CD4-positive, alpha-beta T cell treated with Interleukin-17A for 4 hours (primary cell): ENCODE measurements around the gene ADGRD1.
"Not testable (repeated sequence)": the region's sequence is repeated elsewhere in the genome, so short reads cannot be mapped to it uniquely, and the experiment has no call there.

Experiments used
- DNase-seq: peaks from one replicate; pipeline ENCODE4 v3.0.0-alpha.2; 2020; ENCODE audit warnings: mixed read lengths

ADGRD1 gene

DNA sequence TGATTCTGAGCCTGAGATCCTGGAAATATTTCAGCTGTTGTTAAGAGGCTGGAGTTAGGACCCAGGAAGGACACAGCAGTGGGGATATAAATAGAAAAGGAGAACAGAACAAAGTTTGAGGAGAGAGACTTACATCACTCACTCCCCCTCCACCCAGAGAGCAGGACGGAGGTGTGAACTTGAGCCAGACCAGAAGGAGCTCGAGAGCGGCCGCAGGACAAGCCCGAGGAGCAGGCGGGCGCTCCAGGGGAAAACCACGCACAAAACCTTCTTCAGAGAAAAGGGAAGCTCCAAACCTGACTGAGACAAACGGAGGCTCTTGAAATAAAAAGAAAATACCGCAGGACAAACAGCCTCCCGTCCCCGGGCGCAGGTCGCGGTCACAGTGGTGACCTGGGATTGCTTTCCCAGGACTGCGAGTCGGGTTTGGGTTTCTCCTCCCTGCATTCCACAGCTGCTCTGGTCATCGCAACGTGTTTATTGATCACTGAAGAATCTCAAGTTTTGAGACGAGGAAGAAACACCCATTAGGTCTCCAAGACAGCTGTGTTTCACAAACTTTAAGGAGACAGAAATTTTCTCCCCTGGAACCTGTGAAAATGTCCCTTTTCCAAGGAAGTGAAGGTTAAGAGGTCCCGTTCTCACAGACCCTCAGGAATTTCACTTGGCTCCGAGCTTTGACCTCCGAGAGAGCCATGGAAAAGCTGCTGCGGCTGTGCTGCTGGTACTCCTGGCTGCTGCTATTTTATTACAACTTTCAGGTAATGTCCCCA is at the start of gene ADGRD1:
Gene ADGRD1 (plus strand): TSS at position 137 of the 773 bp plus-strand sequence. CDS start 559 bp downstream, at position 696.
- no peak for DNase-seq

DNA sequence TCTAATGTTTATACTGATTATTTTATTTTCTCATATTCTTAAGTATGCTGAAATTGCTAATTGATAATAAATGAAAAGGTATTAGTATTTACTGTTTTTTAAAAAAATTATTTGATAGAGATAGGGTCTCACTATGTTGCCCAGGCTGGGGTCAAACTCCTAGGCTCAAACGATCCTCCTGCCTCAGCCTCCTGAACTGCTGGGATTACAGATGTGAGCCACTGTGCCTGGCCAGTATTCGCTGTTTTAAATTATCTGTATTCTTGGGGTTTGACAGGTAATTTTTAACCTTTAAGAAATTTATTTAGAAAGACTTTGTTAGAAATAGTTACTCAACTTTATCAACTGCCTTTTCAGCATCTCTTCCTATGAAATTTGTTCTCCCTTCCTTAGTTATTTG is 49.6 kb upstream of the ADGRD1 start:
- DNase-seq, result no peak

DNA sequence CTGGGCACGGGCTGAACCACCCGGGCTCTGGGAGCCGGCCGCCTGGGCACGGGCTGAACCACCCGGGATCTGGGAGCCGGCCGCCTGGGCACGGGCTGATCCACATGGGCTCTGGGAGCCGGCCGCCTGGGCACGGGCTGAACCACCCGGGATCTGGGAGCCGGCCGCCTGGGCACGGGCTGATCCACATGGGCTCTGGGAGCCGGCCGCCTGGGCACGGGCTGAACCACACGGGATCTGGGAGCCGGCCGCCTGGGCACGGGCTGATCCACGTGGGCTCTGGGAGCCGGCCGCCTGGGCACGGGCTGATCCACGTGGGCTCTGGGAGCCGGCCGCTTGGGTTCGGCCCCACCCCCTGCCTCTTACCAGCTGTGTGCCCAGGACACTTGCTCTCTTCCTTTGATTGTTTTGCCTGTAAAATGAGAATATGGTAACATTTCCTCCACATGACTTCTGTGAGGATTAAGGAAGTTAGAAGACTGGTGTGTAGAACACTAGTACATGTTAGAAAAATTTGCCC is 48.7 kb upstream of the ADGRD1 start:
- DNase-seq, result not testable (repeated sequence)

DNA sequence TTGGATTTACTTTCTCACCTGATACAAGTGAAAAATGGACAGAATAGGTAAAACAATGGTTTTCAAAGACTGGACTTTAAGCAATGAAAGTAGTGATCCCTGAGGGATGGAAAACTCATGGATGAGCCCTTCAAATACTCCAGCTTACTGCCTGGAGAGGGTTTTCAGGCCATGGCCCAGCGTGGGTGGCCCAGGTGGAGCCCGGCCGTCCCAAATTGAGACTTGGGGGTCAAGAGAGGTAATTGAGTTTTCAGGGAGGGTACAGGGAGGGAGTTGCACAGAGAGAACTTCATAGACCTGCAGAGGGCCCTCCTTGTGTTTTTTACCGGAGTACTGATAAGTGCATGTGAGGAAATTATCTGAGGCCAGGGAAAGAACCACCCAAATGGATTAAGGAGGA is 44.6 kb upstream of the ADGRD1 start:
- DNase-seq, result no peak

DNA sequence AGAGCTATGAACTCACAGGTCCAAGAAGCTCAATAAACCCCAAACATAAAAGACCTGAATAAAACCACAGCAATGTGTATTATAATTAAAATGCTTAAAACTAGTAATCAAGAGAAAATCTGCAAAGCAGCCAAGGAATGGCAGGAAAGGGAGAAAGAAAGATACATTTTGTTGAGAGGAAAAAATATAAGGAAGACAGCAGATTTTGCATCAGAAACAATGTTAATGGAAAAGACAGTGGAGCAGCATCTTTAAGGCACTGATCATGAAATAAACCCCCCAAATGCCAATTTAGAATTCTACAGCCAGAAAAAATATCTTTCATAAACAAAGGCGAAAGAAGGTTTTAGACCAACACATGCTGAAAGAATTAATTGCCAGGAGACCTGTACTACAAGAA is 42.5 kb upstream of the ADGRD1 start:
- DNase-seq, result no peak

DNA sequence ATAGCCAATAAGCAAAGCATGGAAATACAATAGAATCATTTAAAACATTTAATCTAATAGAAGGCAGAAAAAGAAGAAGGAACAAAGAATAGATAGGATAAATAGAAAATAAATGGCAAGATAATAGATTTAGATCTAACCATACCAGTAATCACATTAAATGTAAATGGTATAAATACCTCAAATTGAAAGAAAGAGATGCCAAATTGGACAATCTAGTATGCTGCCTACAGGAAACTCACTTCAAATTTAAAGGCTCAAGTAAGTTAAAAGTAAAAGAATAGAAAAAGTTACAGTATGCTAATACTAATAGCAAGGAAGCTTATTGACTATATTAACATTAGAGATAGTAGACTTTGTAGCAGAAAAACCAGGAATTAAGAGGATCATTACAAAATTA is 41.8 kb upstream of the ADGRD1 start:
- DNase-seq, result no peak

DNA sequence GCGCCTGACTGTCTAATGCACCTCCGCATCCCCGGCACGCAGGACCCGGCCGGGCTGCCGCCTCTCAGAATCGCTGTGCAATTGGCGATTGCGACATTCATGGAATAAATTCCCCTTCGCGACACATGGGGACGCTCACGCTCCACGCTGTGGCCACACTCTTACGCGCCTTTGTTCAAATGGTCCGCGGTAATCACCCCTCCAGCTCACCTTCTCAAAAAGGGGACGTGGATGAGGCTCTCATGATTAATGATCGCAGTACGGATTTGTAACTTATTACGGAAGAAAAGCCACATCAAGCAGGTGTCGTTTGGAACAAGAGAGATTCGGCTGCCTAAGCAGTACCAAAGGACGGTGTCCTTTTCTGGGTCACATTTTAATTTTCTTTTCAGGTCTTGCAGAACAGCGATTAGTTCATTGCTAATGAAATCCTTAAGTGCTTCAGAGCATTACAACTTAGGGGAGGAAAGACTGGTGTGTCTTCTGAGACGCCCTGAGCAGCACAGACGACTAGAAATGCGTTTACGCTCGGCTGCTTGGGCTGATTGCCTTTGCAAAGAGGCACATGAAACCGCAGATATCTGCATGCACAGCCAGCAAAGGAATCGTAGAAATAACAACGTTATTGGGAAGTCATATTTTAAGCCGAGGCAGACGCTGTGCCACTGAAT is 37.3 kb upstream of the ADGRD1 start:
- DNase-seq, result no peak

DNA sequence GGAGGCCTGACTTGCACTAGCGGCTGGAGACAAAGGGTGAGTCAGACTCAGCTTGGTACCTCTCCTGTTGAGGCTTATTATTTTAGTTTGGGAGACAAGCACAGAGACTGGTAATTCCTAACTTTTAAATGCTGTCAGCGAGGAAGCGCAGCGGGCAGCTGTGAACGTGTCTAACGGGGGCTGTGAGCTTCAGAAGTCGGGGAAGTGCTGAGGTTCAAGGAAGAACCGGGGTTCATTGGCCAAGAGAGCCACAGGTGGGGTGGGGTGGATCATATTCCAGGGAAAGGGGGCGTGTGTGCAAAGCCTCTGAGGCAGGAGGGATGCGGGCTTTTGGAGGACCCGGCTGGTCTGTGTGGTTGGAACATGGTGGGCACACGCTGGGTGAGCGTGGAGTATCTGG is 36.1 kb upstream of the ADGRD1 start:
- DNase-seq, result no peak

DNA sequence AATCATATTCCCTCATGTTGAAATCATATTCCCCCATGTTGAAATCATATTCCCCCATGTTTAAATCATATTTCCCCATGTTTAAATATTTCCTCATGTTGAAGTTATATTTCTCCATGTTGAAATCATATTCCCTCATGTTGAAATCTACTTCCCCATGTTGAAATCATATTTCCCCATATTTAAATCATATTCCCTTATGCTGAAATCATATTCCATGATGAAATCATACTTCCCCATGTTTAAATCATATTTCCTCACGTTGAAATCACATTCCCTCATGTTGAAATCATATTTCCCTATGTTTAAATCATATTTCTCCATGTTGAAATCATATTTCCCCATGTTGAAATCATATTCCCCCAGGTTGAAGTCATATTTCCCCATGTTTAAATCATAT is 34.6 kb upstream of the ADGRD1 start:
- no peak for DNase-seq

DNA sequence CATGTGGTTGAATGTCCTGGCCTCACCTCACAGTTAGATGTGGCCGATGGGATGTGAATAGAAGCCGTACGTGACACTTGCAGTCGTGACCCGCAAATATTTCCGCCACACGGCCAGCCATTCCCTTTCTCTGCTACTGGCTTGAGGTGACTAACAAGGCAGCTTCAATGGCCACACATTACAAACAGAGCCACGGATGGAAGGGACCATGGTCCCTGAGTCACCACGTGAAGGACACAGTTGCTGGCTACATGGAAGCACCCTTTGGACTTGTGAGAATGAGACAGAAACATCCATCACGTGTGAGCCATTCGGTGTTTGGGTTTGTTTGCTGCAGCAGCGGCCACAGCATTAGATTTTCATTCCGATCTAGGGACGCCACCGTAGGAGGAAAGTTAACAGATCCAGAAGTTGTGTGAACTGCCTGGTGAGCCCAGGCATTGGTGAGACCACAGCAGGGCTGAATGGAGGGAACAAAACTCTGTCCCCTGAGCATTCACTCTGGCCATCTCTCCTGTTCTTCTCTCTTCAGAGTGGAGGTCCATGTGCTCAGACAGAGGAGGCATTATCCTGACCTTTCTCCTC is 33.5 kb upstream of the ADGRD1 start:
- no peak for DNase-seq

DNA sequence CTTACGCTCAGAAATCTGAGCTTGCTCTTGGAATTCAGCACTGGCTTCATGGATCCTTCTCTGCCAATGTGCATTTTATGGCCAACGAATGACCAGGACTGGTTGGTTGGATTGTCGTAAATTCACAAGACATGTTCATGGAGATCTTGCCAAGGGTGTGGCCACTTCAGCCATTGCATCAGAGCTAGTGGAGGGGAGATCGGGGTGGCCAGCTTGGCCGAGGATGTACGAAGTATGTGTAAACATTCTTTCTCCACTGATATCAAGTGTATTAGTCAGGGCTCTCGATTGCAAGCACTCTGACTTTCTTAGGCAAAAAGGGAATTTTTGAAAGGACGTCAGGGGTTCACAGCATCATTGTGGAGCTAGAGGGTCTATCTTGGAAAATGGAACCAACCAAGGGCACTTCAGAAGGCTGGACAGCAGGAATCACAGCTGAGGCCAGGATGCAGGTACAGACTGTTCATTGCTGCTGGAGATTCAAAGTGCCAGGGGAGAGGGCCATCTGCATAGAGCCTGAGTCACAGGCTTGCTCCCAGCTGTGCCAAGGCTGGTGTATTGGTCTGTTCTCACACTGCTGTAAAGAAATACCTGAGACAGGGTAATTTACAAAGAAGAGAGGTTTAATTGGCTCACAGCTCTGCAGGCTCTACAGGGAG is 32.9 kb upstream of the ADGRD1 start:
- no peak for DNase-seq

DNA sequence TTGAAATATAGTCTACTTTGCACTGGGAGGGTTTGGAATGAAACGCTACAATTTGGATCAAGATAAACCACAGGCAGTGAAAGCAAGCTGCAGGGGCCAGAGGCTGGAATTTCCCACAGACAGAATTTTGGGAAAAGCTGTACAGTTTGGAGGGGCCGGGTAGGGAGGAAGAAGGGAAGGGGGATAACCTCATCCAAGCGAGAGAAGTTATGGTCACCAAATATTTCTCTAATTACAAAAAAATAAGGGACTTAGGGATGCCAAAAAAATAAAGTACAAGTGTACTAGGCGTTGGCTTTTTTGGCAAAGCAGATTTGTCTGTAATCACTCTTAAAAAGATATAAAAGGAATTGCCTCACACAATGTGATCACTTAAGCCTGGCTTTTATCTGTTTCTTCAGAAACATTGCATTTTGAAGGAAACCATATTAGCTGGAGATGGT is 31.2 kb upstream of the ADGRD1 start:
- no peak for DNase-seq

DNA sequence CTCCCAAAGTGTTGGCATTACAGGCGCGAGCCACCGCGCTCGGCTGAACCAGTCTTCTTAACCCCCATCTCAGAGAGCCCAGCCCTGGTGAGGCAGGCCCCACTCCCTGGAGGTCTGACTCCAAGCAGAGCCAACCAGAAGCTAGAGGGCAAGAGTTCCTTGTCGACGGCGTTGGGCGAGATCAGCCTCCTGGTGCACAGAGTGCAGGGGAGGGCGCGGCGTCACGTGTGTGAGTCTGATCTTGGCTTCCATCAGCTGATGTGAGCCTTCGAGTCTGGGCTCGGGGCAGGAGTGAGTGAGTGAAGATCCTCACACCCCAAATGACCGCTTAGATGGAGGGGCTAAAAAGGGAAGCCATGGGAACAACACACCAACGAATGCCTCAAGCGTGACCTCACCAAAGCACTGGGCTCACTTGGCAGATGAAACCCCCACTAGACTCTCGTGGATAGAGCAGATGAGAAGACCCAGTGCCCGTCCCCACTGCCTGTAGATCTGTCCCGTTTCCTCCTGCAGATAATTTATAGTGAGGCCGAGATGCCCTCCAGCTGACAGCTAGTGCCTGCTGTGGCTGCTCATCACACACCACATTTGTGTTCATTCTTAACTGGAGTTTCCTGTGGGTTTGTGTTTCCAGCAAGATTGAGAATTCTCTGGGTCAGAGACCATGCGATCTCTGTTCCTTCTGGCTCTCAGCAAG is 28.6 kb upstream of the ADGRD1 start:
- DNase-seq, result no peak

DNA sequence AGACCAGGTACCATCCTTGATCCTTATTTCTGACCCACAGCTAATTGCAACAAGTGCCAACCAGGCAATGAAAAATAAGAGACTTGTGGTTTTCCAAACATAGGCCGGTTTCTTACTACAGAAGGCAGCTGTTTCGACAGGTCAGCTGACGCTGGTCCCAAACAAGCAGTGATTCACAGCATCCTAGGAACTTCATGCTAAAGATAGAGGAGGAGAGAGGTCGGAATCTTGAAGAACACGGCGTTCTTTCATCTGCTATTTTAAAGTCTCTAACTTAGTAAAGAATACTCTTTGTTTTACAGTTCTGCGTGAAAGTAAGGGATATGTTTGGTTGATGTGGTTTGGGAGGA is 28.1 kb upstream of the ADGRD1 start:
- no peak for DNase-seq

DNA sequence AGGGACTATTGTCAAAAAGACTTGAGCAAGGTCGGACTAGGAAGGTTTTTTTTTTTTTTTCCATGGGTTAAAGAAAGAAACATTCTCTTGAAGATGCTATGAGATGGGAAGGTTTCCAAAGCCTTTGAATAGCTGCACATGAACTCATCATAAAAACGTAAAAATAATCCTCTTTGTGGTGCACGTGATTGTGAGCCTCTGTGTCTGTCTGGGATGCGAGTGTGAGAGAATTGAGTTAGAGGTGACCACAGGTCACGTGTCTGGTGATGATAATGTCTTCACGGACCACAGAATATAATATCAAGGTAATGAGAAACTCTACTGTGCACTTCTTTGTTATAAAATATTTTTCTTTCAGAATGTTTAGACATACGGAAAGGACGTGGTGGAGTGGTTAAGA is 24.3 kb upstream of the ADGRD1 start:
- DNase-seq, result no peak

DNA sequence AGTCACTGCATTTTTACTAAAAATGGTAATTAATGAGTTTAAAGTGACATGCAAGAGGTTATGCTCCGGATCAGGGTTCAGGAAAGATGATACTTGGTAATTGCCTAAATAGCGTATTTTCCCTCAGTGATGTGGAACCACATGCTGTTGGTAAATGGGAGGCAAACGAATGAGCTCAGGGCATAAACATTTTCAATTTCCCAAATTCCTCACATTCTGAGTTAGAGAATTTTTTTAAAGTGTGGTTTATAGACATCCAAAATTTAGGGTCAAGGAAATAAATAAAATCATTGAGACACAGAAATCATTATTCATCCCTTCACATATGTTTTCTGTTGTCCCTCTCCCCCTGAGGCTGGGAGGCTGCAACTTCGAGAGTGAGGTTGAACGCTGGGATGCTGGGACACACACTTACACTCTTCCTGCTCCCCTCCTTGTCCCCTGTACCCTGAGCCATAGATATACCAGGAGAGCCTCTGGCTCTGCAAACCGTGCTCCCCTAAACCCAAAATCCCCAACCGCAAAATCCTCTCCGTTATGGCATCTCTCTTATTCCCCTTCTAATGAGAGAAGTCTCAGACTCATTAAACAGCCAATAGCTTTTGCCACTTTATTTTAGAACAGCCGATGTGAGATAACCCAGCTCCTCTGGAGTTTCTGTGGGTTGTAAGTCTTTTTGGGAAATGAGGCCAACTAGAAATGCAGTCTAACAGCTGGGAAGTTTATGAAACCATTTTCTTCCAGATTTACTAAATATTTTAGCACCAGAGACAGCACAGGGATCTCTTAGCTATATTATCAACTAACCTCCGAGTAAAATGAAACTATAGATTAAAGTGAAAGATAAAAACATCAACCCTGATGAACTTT is 21.4 kb upstream of the ADGRD1 start:
- DNase-seq, result no peak

DNA sequence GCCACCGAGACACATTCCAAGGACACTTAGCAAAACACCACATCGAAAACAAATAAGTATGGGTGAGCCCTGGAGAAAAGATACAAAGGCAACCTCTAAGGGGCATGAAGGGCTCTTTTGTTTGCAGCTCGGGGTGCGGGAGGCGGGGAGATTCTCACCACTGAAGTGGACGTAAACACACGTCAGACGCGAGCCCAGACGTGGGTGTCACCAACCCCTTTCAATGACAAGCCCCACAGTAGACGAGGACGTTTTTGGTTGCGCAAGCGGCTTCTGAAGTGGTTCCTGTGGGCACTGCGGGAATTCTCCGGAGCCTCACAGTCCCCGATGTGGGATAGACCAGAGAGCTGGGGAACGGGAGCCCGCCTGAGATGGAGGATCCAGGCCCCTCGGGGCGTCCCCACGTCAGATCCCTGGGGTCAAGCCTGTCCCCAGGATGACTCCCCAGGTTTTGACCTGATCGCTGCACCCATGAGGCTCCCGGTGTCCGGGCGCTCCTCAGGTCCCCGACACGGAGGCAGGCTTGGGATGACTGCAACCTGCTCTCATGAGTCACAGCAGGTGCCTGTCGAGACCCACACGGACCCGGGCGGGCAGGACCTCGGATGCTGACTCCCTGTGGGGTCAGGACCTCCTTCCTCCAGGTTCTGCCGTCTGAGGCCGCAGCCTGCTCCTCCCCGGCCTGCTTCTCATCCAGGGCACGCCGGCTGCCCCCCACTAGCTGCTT is 20.3 kb upstream of the ADGRD1 start:
- DNase-seq, result no peak

DNA sequence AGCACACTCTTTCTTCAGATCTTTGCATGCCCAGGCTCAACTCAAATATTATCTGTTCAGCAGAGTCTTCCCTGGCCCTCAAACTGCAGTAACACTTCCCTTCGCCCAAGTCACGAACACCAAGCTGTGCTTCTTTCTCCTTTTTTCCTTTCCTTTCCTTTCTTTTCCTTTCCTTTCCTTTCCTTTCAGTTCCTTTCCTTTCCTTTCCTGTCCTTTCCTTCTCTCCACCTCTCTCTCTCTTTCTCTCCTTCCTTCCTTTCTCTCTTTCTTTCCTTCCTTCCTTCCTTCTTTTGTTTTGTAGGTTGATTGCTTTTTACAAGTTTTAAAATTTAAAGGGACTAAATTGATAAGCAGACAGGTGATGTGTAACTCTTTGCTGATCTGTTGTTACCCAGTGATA is 19.0 kb upstream of the ADGRD1 start:
- no peak for DNase-seq

DNA sequence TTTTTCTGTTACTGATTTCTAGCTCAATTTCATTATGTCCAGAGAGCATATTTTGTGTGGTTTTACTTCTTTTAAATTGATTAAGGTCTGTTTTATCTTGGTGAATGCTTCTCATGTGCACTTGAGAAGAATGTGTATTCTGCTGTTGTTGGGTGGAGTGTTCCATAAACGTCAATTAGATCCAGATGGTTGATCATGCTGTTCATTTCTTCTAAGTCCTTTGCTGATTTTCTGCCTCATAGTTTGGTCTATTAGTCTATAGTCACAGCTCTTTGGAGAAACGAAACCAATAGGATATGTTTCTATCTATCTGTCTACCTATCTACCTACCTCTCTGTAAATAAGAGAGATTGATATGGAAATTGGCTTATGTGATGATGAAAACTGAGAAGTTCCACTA is 17.1 kb upstream of the ADGRD1 start:
- no peak for DNase-seq

DNA sequence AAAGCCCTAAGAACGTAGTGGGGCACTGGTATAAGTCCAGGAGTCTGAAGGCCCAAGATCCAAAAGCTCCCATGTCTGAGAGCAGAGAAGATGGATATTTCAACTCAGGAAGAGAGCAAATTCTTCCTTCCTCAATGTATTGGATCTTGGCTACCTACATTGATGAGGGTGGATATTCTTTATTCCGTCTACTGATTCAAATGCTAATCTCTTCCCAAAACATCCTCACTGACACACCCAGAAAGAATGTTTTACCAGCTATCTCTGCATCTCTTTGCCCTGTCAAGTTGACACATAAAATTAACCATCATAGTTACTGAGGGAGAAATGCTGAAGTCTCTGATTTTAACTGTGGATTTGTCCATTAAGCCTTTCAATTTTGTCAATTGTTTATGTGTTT is 16.6 kb upstream of the ADGRD1 start:
- no peak for DNase-seq

DNA sequence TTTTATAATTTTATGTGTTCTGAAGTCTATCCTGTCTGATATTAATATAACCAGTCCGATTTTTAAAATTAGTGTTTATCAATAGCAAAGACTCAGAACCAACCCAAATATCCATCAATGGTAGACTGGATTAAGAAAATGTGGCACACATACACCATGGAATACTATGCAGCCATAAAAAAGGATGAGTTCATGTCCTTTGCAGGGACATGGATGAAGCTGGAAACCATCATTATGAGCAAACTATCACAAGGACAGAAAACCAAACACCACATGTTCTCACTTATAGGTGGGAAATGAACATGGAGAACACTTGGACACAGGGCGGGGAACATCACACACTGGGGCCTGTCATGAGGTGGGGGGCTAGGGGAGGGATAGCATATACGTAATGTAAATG is 16.2 kb upstream of the ADGRD1 start:
- DNase-seq, result not testable (repeated sequence)
